GM18526 (cell line): ENCODE results near the gene GC.

Source experiments
- POLR2A ChIP-seq: IDR thresholded peaks from 3 replicates; pipeline ENCODE4 v1.6.1; 2011; ENCODE audit not compliant: insufficient read length; ENCODE audit errors: extremely low read depth

GC gene

GRCh38 chr4:71698141-71698540 lies 85.7 kb downstream of the GC start:
- no peak for TF ChIP-seq POLR2A

DNA sequence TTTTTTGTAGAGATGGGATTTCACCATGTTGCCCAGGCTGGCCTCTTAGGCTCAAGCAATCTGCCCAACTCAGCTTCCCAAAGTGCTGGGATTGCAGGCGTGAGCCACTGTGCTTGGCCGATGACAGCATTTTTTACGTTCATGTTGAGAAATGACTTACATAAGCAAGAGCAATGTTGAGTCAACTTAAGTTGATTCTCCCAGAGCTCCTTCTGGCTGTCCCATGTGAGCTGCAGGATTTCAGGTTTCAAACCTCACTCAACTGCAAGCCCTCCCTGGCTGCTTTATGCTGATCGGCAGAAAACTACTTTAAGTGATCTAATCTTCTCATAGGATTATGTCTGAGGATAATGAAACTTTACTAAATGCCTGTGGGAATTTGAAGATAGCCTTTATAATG lies 86.8 kb downstream of the GC start:
- no peak for TF ChIP-seq POLR2A

GRCh38 chr4:71694961-71695360 lies 88.9 kb downstream of the GC start:
- TF ChIP-seq POLR2A: no peak

DNA sequence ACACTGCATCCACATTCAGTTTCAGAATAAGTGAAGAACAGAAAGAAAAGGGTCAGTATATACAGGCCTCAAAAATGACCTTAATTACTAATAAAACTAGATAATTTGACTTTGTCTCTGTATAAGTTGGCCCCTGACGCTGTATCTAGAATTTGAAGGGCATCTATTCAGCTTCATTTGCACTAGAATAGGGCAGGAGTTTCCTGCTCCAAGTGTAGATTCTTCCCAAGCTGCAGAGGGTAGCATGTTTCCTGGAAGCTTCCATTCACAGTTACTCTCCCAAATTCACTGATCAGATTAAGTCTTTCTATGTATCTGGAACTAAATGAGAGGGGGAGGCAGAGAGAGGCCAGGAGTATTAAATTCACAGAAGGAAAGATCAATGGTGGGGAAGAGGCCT lies 90.9 kb downstream of the GC start:
- TF ChIP-seq POLR2A: no peak

DNA sequence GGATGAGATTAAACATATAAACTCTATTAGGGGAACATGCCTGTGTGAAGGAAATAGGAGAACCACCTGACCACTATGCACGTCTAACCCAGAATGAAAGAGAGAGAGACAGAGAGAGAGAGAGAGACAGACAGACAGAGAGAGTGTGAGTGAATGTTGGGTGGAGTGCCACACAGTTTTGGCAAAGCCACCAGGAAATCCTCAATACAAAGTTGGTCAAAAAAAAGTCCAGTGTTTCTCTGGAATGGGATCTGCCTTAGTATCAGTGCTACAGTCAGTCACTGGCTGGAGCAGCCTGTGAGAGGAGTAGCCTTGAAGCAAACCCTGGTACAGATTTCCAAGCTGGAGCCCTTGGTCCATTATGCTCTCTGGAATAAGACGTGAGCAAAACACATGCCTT lies 91.7 kb downstream of the GC start:
- no peak for TF ChIP-seq POLR2A
